Large intestine (tissue), 12 donors: ENCODE data around the gene PRDM16. TPM values are rescaled to one million over a fixed set of nuclear protein-coding genes. Genes with fewer than 3 reads are reported as not detected.

ENCODE experiments used
- DNase-seq, 2 donors: peaks; one replicate each; pipeline versions ENCODE4 v3.0.0 to v3.0.0-alpha.2; 2013
- H3K27ac ChIP-seq: one replicate; pipeline ENCODE4 v1.5.1; 2013; ENCODE audit warnings: low read length
- H3K27me3 ChIP-seq: 2 replicates; pipeline ENCODE4 v1.6.1; 2013; ENCODE audit warnings: low read length; ENCODE audit not compliant: control insufficient read depth, insufficient read depth
- H3K36me3 ChIP-seq: 2 replicates; pipeline ENCODE4 v1.6.1; 2013; ENCODE audit warnings: low read length; ENCODE audit not compliant: control insufficient read depth, insufficient read depth
- H3K4me1 ChIP-seq: one replicate; pipeline ENCODE4 v1.6.1; 2013; ENCODE audit warnings: low read length; ENCODE audit not compliant: control insufficient read depth, insufficient read depth
- H3K4me3 ChIP-seq: one replicate; pipeline ENCODE4 v1.5.1; 2013; ENCODE audit warnings: low read length
- H3K9me3 ChIP-seq: one replicate; pipeline ENCODE4 v1.6.1; 2013; ENCODE audit warnings: mild to moderate bottlenecking, low read depth, low read length, moderate library complexity; ENCODE audit not compliant: control insufficient read depth
- WGBS: methylation state at CpG from one replicate; pipeline ENCODE4 v1.1.5; 2013; ENCODE audit warnings: low lambda C conversion rate; ENCODE audit not compliant: insufficient coverage; 5-methylcytosine and 5-hydroxymethylcytosine counted together
- long read RNA-seq, 11 donors: transcript quantifications; one replicate each; lab custom pipeline, GENCODE V29; 2026
- polyA plus RNA-seq: library from polyadenylated mRNA; unstranded; fragments of 120-200 nt; gene quantifications from one replicate; pipeline ENCODE4 v1.2.1, GENCODE V29; 2013

The PRDM16 gene
- polyA plus RNA-seq, result 20.6 TPM
- long read RNA-seq, donor 1, result 0 reads
- long read RNA-seq, donor 2, partial matches to known transcripts, result 6 of 6 reads
- long read RNA-seq, donor 2, other reads (novel, unspliced or antisense), result 0 of 6 reads
- long read RNA-seq, donor 3, result 0 reads
- long read RNA-seq, donor 4, result 0 reads
- long read RNA-seq, donor 5, result 0 reads
- long read RNA-seq, donor 6, partial matches to known transcripts, result 7 of 11 reads
- long read RNA-seq, donor 6, other reads (novel, unspliced or antisense), result 0 of 11 reads
- long read RNA-seq, donor 7, result 0 reads
- long read RNA-seq, donor 8, partial matches to known transcripts, result 0 of 9 reads
- long read RNA-seq, donor 8, other reads (novel, unspliced or antisense), result 5 of 9 reads
- long read RNA-seq, donor 9, result 0 reads
- long read RNA-seq, donor 10, partial matches to known transcripts, result 0 of 1 reads
- long read RNA-seq, donor 10, other reads (novel, unspliced or antisense), result 0 of 1 reads
- long read RNA-seq, donor 11, result 0 reads

DNA sequence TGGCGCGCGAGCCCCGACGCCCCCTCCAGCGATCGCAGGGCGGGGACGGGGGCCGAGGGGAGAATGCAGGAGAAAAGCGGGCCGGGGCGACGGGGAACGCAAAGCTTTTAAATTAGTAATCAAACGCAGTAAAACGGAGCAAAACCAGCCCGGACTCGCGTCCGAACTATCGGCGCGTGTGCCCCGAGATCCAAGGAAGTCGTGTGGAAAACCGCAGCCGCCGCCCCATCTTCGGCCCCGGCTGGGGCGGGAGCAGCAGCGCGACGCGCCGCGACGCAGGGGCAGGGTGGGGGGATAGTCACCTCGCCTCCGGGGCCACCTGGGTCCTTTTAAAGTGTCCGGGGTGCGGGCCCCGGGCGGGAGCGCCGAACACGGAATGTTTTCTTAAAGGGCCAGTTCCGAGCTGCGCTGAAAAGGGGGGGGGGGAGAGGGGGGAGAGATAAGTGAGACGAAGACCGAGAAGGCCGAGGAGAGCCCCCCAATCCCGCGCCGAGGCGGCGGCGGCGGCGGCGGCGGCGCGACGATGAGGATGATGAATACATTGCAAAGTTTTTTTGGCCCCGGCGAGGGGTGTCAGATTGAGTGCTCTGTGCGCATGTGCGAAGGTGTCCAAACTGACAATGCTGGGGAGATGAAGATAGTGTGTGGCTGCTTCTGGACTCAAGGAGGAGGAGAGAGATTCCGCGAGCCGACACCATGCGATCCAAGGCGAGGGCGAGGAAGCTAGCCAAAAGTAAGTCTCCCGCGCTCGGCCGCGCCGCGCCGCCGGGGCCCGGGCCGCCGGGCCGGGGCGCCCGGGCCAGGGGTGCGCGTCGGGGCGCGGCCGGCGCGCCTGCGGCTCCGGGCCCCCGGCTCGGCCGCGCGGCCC, at the start of gene PRDM16:
Gene PRDM16, plus strand, starts transcription at position 640 of the 868 bp plus-strand sequence. Its CDS starts 57 bp downstream, at position 697.
- DNase-seq, result peak in 1 of 2 donors; percentile 66
- no CpG with 5 or more reads among the region's 106 CpGs for WGBS
- Histone ChIP-seq H3K4me3 (peak within 1 kb of the TSS; percentile 44), H3K4me1 (peaks cover 5% of the 10 kb centered on the region), H3K27me3 (peaks cover 83% of the 10 kb centered on the region), H3K36me3 (no peaks in the 10 kb centered on the region), H3K27ac (no peak within 1 kb of the TSS), H3K9me3 (peaks cover 25% of the 10 kb centered on the region)

DNA sequence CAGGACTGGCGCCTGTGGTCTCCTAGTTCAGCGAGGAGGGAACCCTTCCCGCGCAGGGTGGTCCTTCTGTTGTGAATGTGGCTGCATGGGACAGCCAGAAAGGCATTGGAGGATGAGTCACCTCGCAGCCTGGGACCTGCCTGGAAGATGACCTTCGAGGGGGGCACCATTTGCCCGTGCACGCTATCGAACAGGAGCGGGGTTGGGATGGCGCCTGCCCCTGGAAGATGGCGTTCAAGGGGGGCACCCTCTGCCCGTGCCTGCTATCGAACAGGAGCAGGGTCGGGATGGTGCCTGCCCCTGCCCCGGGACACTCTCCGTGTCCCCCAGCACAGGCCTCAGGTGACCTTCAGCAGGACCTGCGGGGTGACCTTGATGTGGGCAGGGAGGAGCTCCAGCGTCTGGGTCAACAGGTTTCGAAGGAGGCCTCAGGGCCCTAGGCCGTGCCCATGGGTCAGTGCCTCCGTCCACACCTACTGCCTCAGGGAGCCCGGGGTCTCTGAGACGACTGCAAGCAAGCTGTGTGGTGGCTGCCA, 49.4 kb upstream of the PRDM16 start:
- no CpG with 5 or more reads among the region's 24 CpGs for WGBS
- H3K36me3 ChIP-seq, result no peaks in the 10 kb centered on the region
- H3K9me3 ChIP-seq, result peaks cover 9% of the 10 kb centered on the region
- peaks cover 11% of the 10 kb centered on the region for H3K27me3 ChIP-seq
- no peak overlapping the region for H3K4me3 ChIP-seq
- no peak for DNase-seq
- H3K27ac ChIP-seq, result no peak overlapping the region
- peaks cover 9% of the 10 kb centered on the region for H3K4me1 ChIP-seq

DNA sequence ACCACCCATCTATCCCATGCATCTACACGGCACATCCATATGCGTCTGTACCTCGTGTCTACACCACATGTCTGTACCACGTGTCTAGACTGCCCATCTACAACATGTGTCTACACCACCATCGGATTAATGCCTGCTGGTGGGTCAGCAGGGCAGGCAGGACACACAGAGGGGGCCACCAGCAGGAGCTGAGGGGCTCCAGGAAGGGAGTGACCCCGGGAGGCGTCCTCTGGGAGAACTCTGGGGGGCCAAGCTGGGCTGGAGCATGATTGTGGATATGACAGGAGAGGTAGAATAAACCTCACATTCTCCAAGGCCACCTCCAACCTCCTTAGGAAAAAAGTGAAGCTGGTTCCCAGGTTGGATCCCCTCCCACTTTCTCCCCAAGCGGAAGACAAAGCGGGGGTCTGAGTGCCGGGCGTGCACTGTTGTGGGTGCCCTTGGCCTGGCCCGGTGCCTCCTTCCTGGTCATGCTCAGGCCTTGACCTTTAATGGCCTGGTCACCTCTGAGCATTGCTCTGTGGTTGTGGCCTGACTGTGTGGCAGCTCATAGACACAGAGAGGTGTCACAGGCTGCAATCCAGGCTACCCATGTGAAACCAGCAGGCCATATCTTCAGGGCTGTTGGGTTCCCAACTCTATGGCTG, 48.6 kb upstream of the PRDM16 start:
- no CpG with 5 or more reads among the region's 12 CpGs for WGBS
- peaks cover 3% of the 10 kb centered on the region for H3K27me3 ChIP-seq
- DNase-seq, result no peak

GRCh38 chr1:3021233-3021671, 47.8 kb upstream of the PRDM16 start, which contains the start of gene ACTRT2:
TSS of gene ACTRT2 (plus strand) at chr1:3021467. CDS start at chr1:3021687, 220 bp downstream.
- no peaks in the 10 kb centered on the region for H3K36me3 ChIP-seq
- H3K27me3 ChIP-seq, result peaks cover 2% of the 10 kb centered on the region
- H3K4me1 ChIP-seq, result peaks cover 9% of the 10 kb centered on the region
- no CpG with 5 or more reads among the region's 8 CpGs for WGBS
- DNase-seq, result peak in 1 of 2 donors; percentile 32
- H3K27ac ChIP-seq, result no peak within 1 kb of the TSS
- peaks cover 9% of the 10 kb centered on the region for H3K9me3 ChIP-seq
- no peak within 1 kb of the TSS for H3K4me3 ChIP-seq

More for the DNA sequence above, 48.6 kb upstream of the PRDM16 start:
- Histone ChIP-seq H3K27ac (no peak overlapping the region), H3K4me1 (peaks cover 9% of the 10 kb centered on the region), H3K4me3 (no peak overlapping the region), H3K9me3 (peaks cover 9% of the 10 kb centered on the region), H3K36me3 (no peaks in the 10 kb centered on the region)

- Histone ChIP-seq H3K9me3 (peaks cover 9% of the 10 kb centered on the region), H3K4me1 (peaks cover 8% of the 10 kb centered on the region), H3K36me3 (no peaks in the 10 kb centered on the region), H3K27me3 (peaks cover 2% of the 10 kb centered on the region), H3K27ac (no peak overlapping the region), H3K4me3 (no peak overlapping the region)
- no peak for DNase-seq
- WGBS, result no CpG with 5 or more reads among the region's 28 CpGs
Measured at GRCh38 chr1:3021801-3022401, 47.1 kb upstream of the PRDM16 start.

DNA sequence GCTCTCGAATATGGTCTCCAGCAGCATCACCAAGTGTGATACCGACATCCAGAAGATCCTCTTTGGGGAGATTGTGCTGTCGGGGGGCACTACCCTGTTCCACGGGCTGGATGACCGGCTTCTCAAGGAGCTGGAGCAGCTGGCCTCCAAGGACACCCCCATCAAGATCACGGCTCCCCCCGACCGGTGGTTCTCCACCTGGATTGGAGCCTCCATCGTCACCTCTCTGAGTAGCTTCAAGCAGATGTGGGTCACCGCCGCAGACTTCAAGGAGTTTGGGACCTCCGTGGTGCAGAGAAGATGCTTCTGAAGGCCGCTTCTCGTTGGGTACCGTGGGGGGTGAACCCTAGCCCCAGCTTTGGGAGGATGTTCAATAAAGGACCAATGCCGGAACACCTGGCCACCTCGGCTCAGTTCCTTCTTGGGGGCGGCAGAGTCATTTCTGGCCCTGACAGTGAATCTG, 46.5 kb upstream of the PRDM16 start:
- WGBS, result no CpG with 5 or more reads among the region's 18 CpGs
- DNase-seq, result no peak
- peaks cover 2% of the 10 kb centered on the region for H3K4me1 ChIP-seq
- peaks cover 9% of the 10 kb centered on the region for H3K9me3 ChIP-seq
- H3K36me3 ChIP-seq, result no peaks in the 10 kb centered on the region
- H3K27ac ChIP-seq, result no peak overlapping the region
- H3K27me3 ChIP-seq, result peaks cover 8% of the 10 kb centered on the region
- no peak overlapping the region for H3K4me3 ChIP-seq

- Histone ChIP-seq H3K4me1 (no peaks in the 10 kb centered on the region), H3K9me3 (peaks cover 9% of the 10 kb centered on the region), H3K27ac (no peak overlapping the region), H3K4me3 (no peak overlapping the region), H3K27me3 (peaks cover 12% of the 10 kb centered on the region), H3K36me3 (no peaks in the 10 kb centered on the region)
- no CpG with 5 or more reads among the region's 14 CpGs for WGBS
- DNase-seq, result no peak
Measured at GRCh38 chr1:3022976-3023375, 46.0 kb upstream of the PRDM16 start.

- Histone ChIP-seq H3K9me3 (peaks cover 9% of the 10 kb centered on the region), H3K4me3 (no peak overlapping the region), H3K27me3 (peaks cover 22% of the 10 kb centered on the region), H3K36me3 (no peaks in the 10 kb centered on the region), H3K4me1 (no peaks in the 10 kb centered on the region), H3K27ac (no peak overlapping the region)
- WGBS, result no CpG with 5 or more reads among the region's 9 CpGs
- DNase-seq, result no peak
Measured at GRCh38 chr1:3024019-3024418, 45.0 kb upstream of the PRDM16 start.

DNA sequence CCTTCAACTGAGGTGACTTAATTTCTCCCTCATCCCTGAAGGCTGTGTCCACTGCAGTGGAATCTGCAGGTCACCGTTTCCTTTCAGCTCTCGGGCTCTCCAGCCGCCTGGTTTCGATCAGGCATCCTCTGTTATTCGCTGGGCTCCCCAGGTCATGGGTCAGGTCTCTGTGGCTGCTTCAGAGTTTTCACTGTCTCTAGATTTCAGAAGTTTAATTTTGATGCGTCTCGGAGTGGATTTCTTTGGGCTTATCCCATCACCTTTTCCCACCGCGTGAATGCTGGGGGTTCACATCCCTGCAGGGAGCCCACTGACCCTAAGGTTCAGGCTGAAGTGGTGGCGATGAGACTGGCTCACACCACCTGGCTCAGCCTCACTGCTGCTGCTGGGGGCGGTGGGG, 44.4 kb upstream of the PRDM16 start:
- WGBS, result no CpG with 5 or more reads among the region's 11 CpGs
- H3K27me3 ChIP-seq, result peaks cover 26% of the 10 kb centered on the region
- H3K9me3 ChIP-seq, result peaks cover 9% of the 10 kb centered on the region
- no peak overlapping the region for H3K4me3 ChIP-seq
- H3K4me1 ChIP-seq, result no peaks in the 10 kb centered on the region
- no peak overlapping the region for H3K27ac ChIP-seq
- H3K36me3 ChIP-seq, result no peaks in the 10 kb centered on the region
- no peak for DNase-seq
